Activated CD8-positive, alpha-beta memory T cell treated with anti-CD3 and anti-CD28 coated beads for 4 hours (primary cell): Measurements from ENCODE around the gene RNPEPL1.
"Not testable (repeated sequence)": the region's sequence is repeated elsewhere in the genome, so short reads cannot be mapped to it uniquely, and the experiment has no call there.

Experiments
- DNase-seq, 2 donors: peaks; one replicate each; pipeline ENCODE4 v3.0.0-alpha.2; 2020; ENCODE audit warnings: low read depth in 2 of 2

The RNPEPL1 gene

DNA sequence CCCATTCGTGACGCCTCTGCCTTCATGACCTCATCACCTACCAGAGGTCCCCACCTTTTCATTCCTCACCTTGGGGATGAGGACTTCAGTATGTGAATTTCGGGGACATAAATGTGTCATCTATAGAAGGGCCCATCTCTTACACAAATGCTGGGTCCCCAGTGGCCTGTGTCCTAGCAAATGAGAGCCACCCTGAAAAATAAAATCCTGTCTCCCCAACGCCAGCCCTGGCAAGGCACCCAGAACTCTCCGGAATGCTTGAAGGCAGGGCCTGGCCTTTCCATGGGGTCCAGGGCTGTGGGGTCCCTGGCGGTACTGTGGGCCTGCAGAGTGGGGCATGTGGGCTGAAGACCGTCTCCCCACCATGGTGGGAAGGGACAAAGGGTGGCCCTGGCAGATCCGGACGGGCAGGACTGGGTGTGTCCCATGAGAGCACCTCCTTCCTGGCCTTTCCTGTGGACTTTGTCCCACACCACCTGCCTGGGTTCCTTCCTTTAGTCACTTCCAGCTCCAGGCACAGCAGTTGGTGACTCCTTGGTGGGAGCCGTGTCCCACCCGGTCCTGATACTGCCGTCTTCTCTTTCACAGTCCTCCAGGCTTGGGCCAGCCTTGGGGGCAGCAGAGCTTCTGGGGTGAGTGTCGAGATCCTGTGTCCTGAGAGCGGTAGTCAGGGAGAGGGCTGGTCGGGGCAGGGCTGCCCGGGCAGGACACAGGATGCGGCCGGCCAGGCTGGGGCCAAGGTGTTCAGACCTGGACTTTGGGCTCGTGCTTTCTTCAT, 36.8 kb downstream of the RNPEPL1 start:
- DNase-seq: no peak

GRCh38 chr2:240605867-240606743, 37.8 kb downstream of the RNPEPL1 start:
- DNase-seq: no peak

GRCh38 chr2:240611601-240612210, 43.4 kb downstream of the RNPEPL1 start:
- no peak for DNase-seq

DNA sequence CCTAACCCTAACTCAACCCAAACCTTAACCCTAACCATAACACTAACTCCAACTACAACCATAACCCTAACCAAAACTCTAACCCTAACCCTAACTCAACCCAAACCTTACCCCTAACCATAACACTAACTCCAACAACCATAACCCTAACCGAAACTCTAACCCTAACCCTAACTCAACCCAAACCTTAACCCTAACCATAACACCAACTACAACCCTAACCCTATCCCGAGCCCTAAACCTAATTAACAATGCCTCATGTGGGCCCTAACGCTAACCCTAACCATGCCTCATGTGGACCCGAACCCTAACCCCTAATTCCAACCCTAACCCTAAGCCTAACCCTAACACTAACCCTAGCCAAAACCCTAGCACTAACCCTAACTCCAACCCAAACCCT, 45.5 kb downstream of the RNPEPL1 start:
- no peak for DNase-seq

GRCh38 chr2:240614391-240614790, 46.1 kb downstream of the RNPEPL1 start:
- DNase-seq: no peak

- DNase-seq: no peak
Measured at GRCh38 chr2:240615396-240615795, 47.1 kb downstream of the RNPEPL1 start.

DNA sequence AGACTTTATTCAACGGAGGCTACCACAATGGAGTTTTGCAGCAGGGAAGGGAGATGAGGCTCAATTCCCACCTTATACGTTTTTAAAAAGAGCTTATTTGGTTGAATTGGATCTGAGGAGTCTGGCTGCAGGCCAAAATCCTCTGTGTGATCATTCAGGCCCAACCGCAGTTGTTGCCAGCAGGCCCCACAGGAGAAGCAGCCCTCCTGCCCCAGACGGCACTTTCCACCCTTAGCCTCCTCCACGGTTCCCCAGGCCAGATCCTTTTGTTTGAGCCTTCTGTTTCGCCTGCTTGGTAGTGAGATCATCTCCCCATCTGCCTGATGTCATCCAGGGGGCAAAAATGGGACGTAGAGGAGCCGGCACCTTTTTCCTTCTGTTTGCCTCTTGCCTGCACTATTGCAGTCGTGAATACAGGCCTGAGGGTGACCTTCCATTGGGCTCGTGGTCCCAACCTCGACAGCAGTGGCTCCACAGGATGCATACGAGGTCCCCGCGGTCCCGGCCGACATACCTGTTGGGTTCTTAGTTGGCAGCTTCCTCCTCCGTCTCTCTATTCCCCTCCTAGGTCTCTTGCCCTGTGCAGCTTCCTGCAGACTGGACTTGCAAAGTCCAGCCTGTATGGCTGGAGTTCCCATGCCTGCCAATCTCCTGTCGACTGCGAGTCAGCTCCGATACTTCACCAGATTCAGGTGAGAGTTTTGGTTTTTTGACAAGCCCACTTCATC, 47.7 kb downstream of the RNPEPL1 start:
- no peak for DNase-seq

GRCh38 chr2:240616860-240617666, 48.8 kb downstream of the RNPEPL1 start:
- not testable (repeated sequence) for DNase-seq

GRCh38 chr2:240618776-240619175, 50.5 kb downstream of the RNPEPL1 start:
- DNase-seq: no peak

DNA sequence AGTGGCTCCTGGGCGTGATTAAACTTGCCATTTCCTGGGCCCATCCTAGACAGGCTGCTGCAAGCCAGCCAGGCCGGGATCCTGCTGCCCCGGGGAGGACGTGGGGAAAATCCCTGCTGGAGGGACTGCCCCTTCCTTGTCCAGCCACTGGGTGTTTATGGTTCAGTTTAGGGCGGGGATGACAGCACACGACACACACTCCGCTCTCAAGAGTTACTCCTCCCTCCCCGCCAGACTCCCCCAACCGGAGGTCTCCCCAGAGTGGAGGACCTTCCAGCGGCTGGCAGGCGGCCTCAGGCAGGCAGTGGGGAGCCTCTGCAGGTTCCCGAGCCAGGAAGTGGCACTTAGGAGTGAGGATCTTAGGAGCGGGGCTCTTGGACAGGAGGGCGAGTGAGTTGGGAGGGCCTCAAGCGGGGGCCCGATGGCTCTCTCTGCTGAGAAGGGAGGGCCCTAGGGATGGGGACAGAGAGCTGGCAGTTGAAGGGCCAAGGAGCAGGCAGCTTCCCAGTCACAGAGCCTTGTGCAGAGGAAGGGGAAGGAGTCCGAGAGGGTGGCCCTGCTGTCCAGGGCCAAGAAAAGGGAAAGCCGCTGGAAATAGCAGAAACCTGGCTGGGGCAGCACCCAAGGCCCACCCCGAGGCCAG, 51.3 kb downstream of the RNPEPL1 start:
- no peak for DNase-seq

DNA sequence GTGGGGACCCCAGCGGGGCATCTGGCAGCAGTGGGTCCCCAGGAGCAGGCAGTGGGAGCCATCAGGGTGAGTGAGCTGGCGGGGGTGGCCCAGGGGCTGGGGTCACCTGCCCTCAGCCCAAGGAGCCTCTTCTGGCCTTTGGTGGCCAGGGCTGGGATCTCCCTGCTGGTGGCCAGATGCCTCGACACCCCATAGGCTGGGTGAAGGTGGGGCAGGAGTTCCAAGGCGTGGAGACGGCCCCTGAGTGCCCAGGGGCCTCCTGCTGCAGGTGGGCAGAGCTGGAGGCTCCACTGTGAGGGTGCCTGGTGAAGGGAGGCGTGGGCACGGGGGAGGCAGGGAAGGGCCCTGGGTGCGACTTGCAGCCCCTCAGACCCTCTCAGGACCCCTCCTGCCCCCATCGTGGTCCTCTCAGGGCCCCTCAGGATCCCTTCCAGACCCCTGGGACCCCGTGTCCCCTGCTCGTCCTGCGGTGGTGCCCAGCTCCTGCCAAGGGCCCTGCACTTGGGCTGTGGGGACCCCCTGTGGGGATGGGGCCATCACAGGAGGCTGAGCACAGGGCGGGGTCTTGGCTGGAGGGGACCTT, 52.0 kb downstream of the RNPEPL1 start:
- DNase-seq: no peak

GRCh38 chr2:240620859-240621258, 52.6 kb downstream of the RNPEPL1 start:
- no peak for DNase-seq

- DNase-seq: no peak
Measured at GRCh38 chr2:240622060-240622411, 53.8 kb downstream of the RNPEPL1 start.

DNA sequence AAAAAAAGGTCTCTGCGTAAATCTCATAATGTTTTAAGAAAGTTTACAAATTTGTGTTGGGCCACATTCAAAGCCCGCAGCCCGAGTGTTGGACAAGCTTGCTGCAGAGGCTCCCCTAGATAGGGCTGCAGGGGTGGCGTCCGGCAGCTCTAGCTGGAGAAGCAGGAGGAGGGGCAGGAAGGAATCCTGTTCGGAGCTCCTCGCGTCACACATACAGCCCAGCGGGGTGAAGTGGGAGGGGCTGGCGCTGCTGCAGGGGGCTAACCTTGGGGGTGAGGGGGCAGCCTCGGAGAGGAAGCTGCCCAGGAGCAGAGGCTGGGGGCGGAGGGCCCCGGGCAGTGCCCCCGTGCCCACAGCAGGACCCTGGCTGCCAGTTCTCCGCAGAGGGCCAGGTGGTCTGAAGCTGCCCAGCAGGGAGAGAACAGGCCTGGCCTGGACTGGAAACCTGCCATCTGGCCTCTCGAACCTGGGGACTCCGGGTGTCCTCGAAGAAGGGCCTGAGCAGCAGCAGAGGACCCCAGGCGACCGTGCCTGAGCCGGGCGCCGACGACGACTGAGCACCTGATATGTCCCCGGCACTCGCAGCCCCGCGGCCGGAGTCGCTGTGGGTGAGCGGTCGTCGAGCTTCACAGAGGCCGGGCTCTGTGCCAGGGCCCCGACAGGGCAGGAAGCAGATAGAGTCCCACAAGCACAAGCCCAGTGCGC, 54.4 kb downstream of the RNPEPL1 start:
- peak in 1 of 2 donors; percentile 23 for DNase-seq

DNA sequence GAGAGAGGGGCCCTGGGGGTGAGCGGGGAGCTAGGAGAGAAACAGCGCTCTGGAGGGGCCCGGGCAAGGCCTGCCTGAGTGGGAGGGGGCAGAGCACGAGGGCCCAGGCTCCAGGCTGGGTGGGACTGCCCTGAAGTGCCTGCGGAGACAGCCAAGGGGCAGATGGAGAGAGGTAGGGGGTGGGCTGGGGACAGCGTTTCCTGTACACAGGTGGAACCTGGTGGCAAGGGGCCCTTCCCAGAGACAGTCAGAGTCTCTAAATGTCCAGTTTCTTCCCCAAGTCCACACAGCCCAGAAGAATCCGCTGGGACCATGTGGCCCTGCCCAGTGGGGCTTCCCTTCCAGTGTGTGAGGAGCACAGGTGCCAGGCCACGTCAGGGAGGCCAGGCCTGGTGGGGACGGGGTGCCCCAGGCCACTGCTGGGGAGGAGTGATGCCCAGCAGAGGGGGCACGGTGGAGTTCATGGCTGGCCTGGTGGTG, 55.3 kb downstream of the RNPEPL1 start:
- no peak for DNase-seq

DNA sequence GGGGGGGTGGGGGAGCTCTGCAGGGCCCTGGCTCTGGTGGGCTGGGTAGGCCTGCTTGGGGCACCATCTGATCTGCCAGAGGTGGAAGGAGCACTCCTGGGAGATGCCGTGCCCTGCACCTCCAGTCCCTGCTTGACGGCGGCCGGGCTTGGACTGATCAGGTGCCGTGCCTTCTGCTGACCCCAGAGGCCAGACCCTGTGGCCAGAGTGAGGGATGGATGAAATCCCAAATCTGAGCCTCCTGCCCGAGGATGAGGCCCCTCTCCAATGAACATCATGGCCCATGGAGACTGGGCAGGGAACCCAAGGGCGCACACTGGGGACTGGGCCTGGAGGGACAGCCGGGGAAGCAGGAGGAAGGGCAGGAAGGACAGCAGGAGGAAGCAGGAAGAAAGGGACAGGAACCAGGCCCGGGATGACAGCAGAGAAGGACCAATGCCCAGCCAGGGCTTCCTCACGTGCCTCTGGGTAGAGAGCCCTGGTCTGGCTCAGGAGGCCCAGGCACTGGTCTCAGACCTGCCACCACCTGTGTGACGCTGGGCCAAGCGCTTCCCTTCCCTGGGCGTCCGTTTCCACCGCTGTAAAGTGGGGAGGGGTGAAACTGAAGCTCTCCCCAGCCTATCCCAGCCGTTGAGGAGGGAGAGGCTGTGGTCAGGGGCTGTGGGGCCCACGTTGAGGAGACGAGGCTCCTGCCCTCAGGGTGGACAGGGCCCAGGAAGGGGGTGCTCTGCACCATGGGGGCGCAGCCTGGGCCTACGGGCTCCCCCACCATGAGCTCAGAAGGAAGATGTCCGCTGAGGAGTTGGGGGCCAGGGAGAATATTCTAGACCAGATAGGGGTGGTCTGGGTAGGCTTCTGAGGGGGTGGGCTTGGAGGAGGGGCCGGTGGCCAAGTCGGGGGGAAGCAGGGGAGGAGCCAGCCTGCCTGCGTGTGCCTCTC, 56.0 kb downstream of the RNPEPL1 start:
- DNase-seq: no peak

DNA sequence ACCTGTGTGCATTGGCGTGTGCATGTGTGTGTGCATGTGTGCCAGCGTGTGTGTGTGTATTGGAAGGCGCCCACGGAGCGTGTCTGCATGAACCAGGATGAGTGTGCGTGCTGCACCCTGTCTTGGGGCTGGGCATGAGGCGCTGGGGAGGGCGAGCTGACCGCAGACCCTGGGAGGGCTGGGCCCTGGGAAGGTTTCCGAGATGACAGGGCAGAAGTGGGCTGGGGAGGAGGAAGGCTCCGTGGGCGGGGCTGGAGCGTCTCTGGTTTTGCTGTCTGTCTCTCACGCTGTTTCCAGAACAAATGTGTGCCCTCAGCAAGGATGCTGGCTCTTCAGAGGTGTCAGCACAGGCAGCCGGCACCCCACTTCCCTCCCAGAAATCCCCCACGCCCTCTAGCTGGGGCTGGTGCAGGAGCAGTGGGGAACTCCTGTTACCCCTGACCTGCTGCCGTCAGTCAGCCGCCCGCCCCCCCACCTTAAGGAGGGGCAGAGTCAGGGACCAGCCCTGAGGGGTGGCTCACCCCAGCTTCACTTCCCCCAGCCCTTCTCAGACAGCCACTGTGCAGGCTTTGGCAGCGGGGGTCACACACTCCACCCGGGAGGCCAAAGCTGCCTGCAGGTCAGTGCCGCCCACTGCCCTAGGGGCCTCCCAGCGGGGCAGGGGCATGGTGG, 56.8 kb downstream of the RNPEPL1 start, which contains the start of gene GPR35:
Gene GPR35 (plus strand): TSS at position 531 of the 672 bp plus-strand sequence. CDS start 4,473 bp downstream, outside the sequence.
- DNase-seq: peak; percentile 60 to 70
